H1 (cell line): Measurements from ENCODE around the gene MYBL2. TPM values are rescaled to one million over a fixed set of nuclear protein-coding genes. Genes with fewer than 3 reads are reported as not detected.

ENCODE experiments used
- CTCF ChIA-PET: fragments of 300-600 bp; sonication (Branson Sonifier 250); formaldehyde crosslinking; loops from one replicate; lab custom pipeline; 2021; ENCODE audit not compliant: partially characterized antibody; lab: Charles Lee
- POLR2A ChIA-PET: fragments of 300-600 bp; sonication (Branson Sonifier 250); formaldehyde crosslinking; loops from one replicate; lab custom pipeline; 2021; ENCODE audit warnings: inconsistent platforms; ENCODE audit not compliant: partially characterized antibody; lab: Charles Lee
- DNase-seq, 2 experiments: peaks; one replicate each; pipeline versions ENCODE4 v3.0.0 to v3.0.0-alpha.2; 2010 to 2022; ENCODE audit warnings: low spot score in 2 of 2, low read depth in 1 of 2, mixed read lengths in 1 of 2
- FAIRE-seq: peaks from 2 replicates; lab custom pipeline; 2011; peaks lifted over from hg19 to GRCh38; lab: Jason Lieb, UNC
- H2AFZ ChIP-seq: 2 replicates; pipeline ENCODE4 v1.8.1; 2012; ENCODE audit warnings: low read length, inconsistent platforms
- H2AK5ac ChIP-seq: 2 replicates; pipeline ENCODE4 v1.6.1; 2013; ENCODE audit warnings: low read depth, low read length
- H2BK120ac ChIP-seq: replicated peaks from 2 replicates; pipeline ENCODE3; 2013; ENCODE audit warnings: low read depth, low read length, inconsistent platforms
- H2BK12ac ChIP-seq: 2 replicates; pipeline ENCODE4 v1.6.1; 2013; ENCODE audit warnings: low read depth, low read length
- H2BK15ac ChIP-seq: 2 replicates; pipeline ENCODE4 v1.6.1; 2013; ENCODE audit warnings: low read length
- H2BK20ac ChIP-seq: 2 replicates; pipeline ENCODE4 v1.6.1; 2013; ENCODE audit warnings: low read length
- H2BK5ac ChIP-seq: 2 replicates; pipeline ENCODE4 v1.6.1; 2013; ENCODE audit warnings: low read depth, low read length
- H3K14ac ChIP-seq: 2 replicates; pipeline ENCODE4 v1.6.1; 2013; ENCODE audit warnings: inconsistent platforms; ENCODE audit not compliant: insufficient read length
- H3K18ac ChIP-seq: 2 replicates; pipeline ENCODE4 v1.6.1; 2013; ENCODE audit warnings: low read length; ENCODE audit errors: extremely low read depth
- H3K23ac ChIP-seq: 2 replicates; pipeline ENCODE4 v1.6.1; 2013; ENCODE audit warnings: inconsistent platforms; ENCODE audit not compliant: insufficient read length
- H3K23me2 ChIP-seq: 2 replicates; pipeline ENCODE4 v1.6.1; 2013; ENCODE audit warnings: low read depth, low read length
- H3K27ac ChIP-seq: 2 replicates; pipeline ENCODE4 v1.6.1; 2011; ENCODE audit warnings: low read depth, low read length, inconsistent platforms
- H3K27me3 ChIP-seq, 4 experiments: replicated peaks in 1 of 4; 1 replicate in 1 of 4; 2 replicates in 3 of 4; pipeline versions ENCODE4 v1.6.1 to v1.8.1; 2011 to 2013; ENCODE audit warnings: low read length in 3 of 4, mild to moderate bottlenecking in 3 of 4, inconsistent platforms in 2 of 4, mixed read lengths in 2 of 4, moderate library complexity in 1 of 4; ENCODE audit not compliant: control insufficient read depth in 3 of 4, insufficient read depth in 3 of 4; ENCODE audit errors: extremely low read depth in 1 of 4
- H3K36me3 ChIP-seq, 4 experiments: 2 replicates each; pipeline versions ENCODE4 v1.6.1 to v1.8.1; 2011 to 2013; ENCODE audit warnings: mild to moderate bottlenecking in 4 of 4, low read length in 3 of 4, moderate library complexity in 2 of 4, control low read depth in 1 of 4, inconsistent platforms in 1 of 4; ENCODE audit not compliant: insufficient read depth in 4 of 4, control insufficient read depth in 2 of 4
- H3K4ac ChIP-seq: replicated peaks from 2 replicates; pipeline ENCODE3; 2013; ENCODE audit warnings: low read length, low read depth, mixed read lengths, inconsistent platforms; ENCODE audit not compliant: insufficient read length
- H3K4me1 ChIP-seq, 4 experiments: replicated peaks in 1 of 4; 1 replicate in 1 of 4; 2 replicates in 3 of 4; pipeline versions ENCODE4 v1.6.1 to v1.8.1; 2011 to 2013; ENCODE audit warnings: low read length in 3 of 4, inconsistent platforms in 2 of 4, mixed read lengths in 1 of 4; ENCODE audit not compliant: insufficient read depth in 4 of 4, control insufficient read depth in 3 of 4
- H3K4me2 ChIP-seq, 2 experiments: 2 replicates each; pipeline versions ENCODE4 v1.6.1 to v1.8.1; 2011 to 2013; ENCODE audit warnings: low read depth in 2 of 2, low read length in 2 of 2, control low read depth in 1 of 2, inconsistent platforms in 1 of 2, mild to moderate bottlenecking in 1 of 2; ENCODE audit not compliant: insufficient read depth in 1 of 2
- H3K4me3 ChIP-seq, 4 experiments: fragments of 200-600, 300-600 bp in 1 of 4; sonication (generic), shearing (Covaris generic), sonication (Bioruptor Twin) in 1 of 4; 2 replicates each; pipeline versions ENCODE4 v1.5.1 to v1.8.1; 2011 to 2016; ENCODE audit warnings: low read length in 4 of 4, low read depth in 3 of 4, control low read depth in 2 of 4, inconsistent platforms in 2 of 4, mild to moderate bottlenecking in 2 of 4, mixed read lengths in 1 of 4, moderate library complexity in 1 of 4; ENCODE audit not compliant: insufficient read depth in 2 of 4; ENCODE audit errors: extremely low read depth in 1 of 4
- H3K56ac ChIP-seq: replicated peaks from 2 replicates; pipeline ENCODE3; 2013; ENCODE audit warnings: low read depth, mild to moderate bottlenecking, mixed read lengths, low read length, inconsistent platforms; ENCODE audit not compliant: insufficient read length
- H3K79me1 ChIP-seq: 2 replicates; pipeline ENCODE4 v1.6.1; 2013; ENCODE audit warnings: low read depth, low read length, control low read depth
- H3K79me2 ChIP-seq, 2 experiments: 2 replicates each; pipeline versions ENCODE4 v1.6.1 to v1.8.1; 2012 to 2013; ENCODE audit warnings: low read length in 2 of 2, mild to moderate bottlenecking in 2 of 2, inconsistent platforms in 1 of 2; ENCODE audit not compliant: insufficient read depth in 2 of 2, control insufficient read depth in 1 of 2
- H3K9ac ChIP-seq, 4 experiments: replicated peaks in 1 of 4; 1 replicate in 1 of 4; 2 replicates in 3 of 4; pipeline versions ENCODE4 v1.6.1 to v1.8.1; 2011 to 2013; ENCODE audit warnings: low read depth in 3 of 4, low read length in 3 of 4, control low read depth in 2 of 4, mild to moderate bottlenecking in 2 of 4, moderate library complexity in 2 of 4, inconsistent platforms in 1 of 4; ENCODE audit errors: extremely low read depth in 1 of 4
- H3K9me3 ChIP-seq, 2 experiments: 2 replicates each; pipeline versions ENCODE4 v1.6.1 to v1.8.1; 2012 to 2013; ENCODE audit warnings: mild to moderate bottlenecking in 2 of 2, moderate library complexity in 2 of 2, control low read depth in 1 of 2, inconsistent platforms in 1 of 2, low read depth in 1 of 2, low read length in 1 of 2, mixed read lengths in 1 of 2; ENCODE audit not compliant: insufficient read depth in 2 of 2
- H4K20me1 ChIP-seq, 2 experiments: replicated peaks in 1 of 2; 2 replicates each; pipeline versions ENCODE3 to v1.8.1; 2011 to 2013; ENCODE audit warnings: inconsistent platforms in 2 of 2, low read length in 2 of 2, mild to moderate bottlenecking in 1 of 2; ENCODE audit not compliant: insufficient read depth in 2 of 2, control insufficient read depth in 1 of 2
- H4K5ac ChIP-seq: 2 replicates; pipeline ENCODE4 v1.6.1; 2013; ENCODE audit warnings: low read length, low read depth, mixed read lengths, inconsistent platforms; ENCODE audit not compliant: insufficient read length
- H4K8ac ChIP-seq: 2 replicates; pipeline ENCODE4 v1.8.0; 2013; ENCODE audit warnings: mild to moderate bottlenecking, moderate library complexity, low read length, inconsistent platforms; ENCODE audit not compliant: insufficient read depth; ENCODE audit errors: extremely low read depth
- H4K91ac ChIP-seq: replicated peaks from 2 replicates; pipeline ENCODE3; 2013; ENCODE audit warnings: low read length, mixed read lengths, inconsistent platforms; ENCODE audit not compliant: insufficient read length
- GTF2F1 ChIP-seq: IDR thresholded peaks from 2 replicates; pipeline ENCODE4 v1.6.1; 2012; ENCODE audit warnings: low read depth, low read length, improper control_type of control experiment, borderline replicate concordance
- WGBS, 2 experiments: shearing (Covaris generic) in 1 of 2; methylation state at CpG; one replicate each; pipeline versions ENCODE4 v1.1.6 to v1.1.7; 2013 to 2015; ENCODE audit warnings: low lambda C conversion rate in 2 of 2, mixed read lengths in 2 of 2, inconsistent platforms in 1 of 2, low coverage in 1 of 2, missing lambda C conversion rate in 1 of 2; ENCODE audit not compliant: insufficient replicate concordance in 2 of 2, insufficient coverage in 1 of 2, insufficient read length in 1 of 2; ENCODE audit errors: extremely low coverage in 1 of 2, missing lambda C conversion rate in 1 of 2; 5-methylcytosine and 5-hydroxymethylcytosine counted together
- polyA plus RNA-seq, 7 experiments: library from polyadenylated mRNA; depleted of rRNA in 3 of 7; stranded (reverse) in 5 of 7; unstranded in 2 of 7; fragments of >200 nt in 5 of 7; fragments of 200-250 nt in 2 of 7; gene quantifications; 1 replicate in 5 of 7; 2 replicates in 1 of 7; 4 replicates in 1 of 7; pipeline versions ENCODE4 v1.2.1 to v1.2.3, GENCODE V29; 2011 to 2013; ENCODE audit warnings: missing spikeins in 2 of 7, mixed read lengths in 2 of 7
- total RNA-seq: library from RNA; stranded (reverse); fragmentation: NEBNext Ultra II Directional; extraction: Animal tissue kit (Norgen Biotek cat#: 25700); gene quantifications from 2 replicates; pipeline ENCODE4 v1.2.1, GENCODE V29; 2021

The MYBL2 gene
- total and polyA plus RNA-seq, 2 of the 8 experiments (the other 6 are each of a cell fraction or from before 2014, with no cell fraction given), result 75.3 to 207 TPM

- Histone ChIP-seq H3K9me3 (no peaks in the 10 kb centered on the region), H2BK15ac (no peak overlapping the region), H3K27ac (no peak overlapping the region), H3K4me1 (no peaks in the 10 kb centered on the region), H3K14ac (no peak overlapping the region), H2BK12ac (no peak overlapping the region), H2AK5ac (no peak overlapping the region), H2BK20ac (no peak overlapping the region), H3K9ac (no peak overlapping the region), H3K79me1 (no peaks in the 10 kb centered on the region; the same call in 1 of the 2 replicates), H2BK120ac (no peak overlapping the region), H3K36me3 (peaks cover 20 to 50% (median 42%) of the 10 kb centered on the region in 4 experiments; a peak in 7 of 8 replicates), H3K23me2 (no peaks in the 10 kb centered on the region), H4K5ac (no peak overlapping the region), H3K56ac (no peak overlapping the region), H3K4me3 (no peak overlapping the region), H2AFZ (no peak overlapping the region), H4K20me1 (peaks cover 3 to 11% of the 10 kb centered on the region in 2 experiments), H3K27me3 (no peaks in the 10 kb centered on the region), H3K4me2 (no peak overlapping the region), H3K79me2 (no peaks in the 10 kb centered on the region; a peak in 1 of 4 replicates), H4K8ac (no peak overlapping the region), H3K18ac (no peak overlapping the region), H3K23ac (no peak overlapping the region), H2BK5ac (no peak overlapping the region), H3K4ac (no peak overlapping the region), H4K91ac (no peak overlapping the region)
- DNase-seq (no peak), FAIRE-seq (no peak)
- CTCF ChIA-PET, result interaction anchor here (2.3 kb wide), 1 partner anchor 8 kb away, joined by 13 read pairs; no protein-coding TSS in a partner anchor
- WGBS, 2 experiments, result 91% methylated on average over 8 of the region's 8 CpGs; no CpG with 5 or more reads in 1 of the 2 experiments
- POLR2A ChIA-PET, result interaction anchor here (2.4 kb wide), 1 partner anchor 32 kb away, joined by 8 read pairs; no protein-coding TSS in a partner anchor
- TF ChIP-seq GTF2F1, result no peak
Observed at GRCh38 chr20:43699941-43700565, 33.1 kb downstream of the MYBL2 start.
